Spleen (tissue), 7 donors: ENCODE results near the gene WASL.

Experiments used
- POLR2AphosphoS5 ChIP-seq, 3 donors: sonication (generic); formaldehyde crosslinking; IDR thresholded peaks; one replicate each; pipeline ENCODE4 v1.5.1; 2017; ENCODE audit warnings: antibody characterized with exemption in 3 of 3
- TF ChIP-seq, protein P1 (sequence below), 11 experiments: fragments of 200-600 bp in 7 of 11; fragments of 450-650 bp in 4 of 11; sonication (generic) in 4 of 11; IDR thresholded peaks in 8 of 11; conservative IDR thresholded peaks in 3 of 11; 1 replicate in 7 of 11; 2 replicates in 4 of 11; pipeline versions ENCODE4 v1.4.0 to v1.8.0; 2016 to 2021; ENCODE audit warnings: antibody characterized with exemption in 11 of 11, inconsistent platforms in 4 of 11, mild to moderate bottlenecking in 1 of 11
- donor health status: DM: no; HTN: no; CAD: no; lungs with moderate emphysema.
- donor health status: DM: no; HTN: no; CAD: no.
- donor health status: DM: no; HTN: no; CAD: no.

DNA sequence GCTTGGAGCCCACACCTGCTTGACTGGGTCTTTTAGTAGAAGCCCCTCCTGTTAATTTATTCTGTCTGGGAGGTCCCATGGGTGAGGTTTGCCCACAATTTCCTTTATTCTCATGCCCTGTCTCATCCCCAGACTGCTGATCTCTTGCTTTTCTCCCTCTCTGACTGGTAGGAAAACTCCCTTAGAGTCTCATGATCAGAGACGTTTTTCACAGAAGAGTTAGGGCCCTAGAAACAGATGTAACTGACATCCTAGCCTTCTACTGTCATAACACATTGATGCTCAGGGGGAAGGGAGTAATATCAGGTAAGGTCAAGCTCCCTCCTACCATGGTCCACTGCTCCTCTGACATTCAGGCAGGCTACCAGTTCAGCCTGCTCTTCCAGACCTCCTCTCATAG lies 43.7 kb upstream of the WASL start:
- TF ChIP-seq, protein P1, sequence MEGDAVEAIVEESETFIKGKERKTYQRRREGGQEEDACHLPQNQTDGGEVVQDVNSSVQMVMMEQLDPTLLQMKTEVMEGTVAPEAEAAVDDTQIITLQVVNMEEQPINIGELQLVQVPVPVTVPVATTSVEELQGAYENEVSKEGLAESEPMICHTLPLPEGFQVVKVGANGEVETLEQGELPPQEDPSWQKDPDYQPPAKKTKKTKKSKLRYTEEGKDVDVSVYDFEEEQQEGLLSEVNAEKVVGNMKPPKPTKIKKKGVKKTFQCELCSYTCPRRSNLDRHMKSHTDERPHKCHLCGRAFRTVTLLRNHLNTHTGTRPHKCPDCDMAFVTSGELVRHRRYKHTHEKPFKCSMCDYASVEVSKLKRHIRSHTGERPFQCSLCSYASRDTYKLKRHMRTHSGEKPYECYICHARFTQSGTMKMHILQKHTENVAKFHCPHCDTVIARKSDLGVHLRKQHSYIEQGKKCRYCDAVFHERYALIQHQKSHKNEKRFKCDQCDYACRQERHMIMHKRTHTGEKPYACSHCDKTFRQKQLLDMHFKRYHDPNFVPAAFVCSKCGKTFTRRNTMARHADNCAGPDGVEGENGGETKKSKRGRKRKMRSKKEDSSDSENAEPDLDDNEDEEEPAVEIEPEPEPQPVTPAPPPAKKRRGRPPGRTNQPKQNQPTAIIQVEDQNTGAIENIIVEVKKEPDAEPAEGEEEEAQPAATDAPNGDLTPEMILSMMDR (IDR thresholded peaks at IDR 0.05 in 8 of 11, conservative IDR thresholded peaks at IDR 0.05 in 3 of 11) = no peak
- no peak for TF ChIP-seq POLR2AphosphoS5 (IDR thresholded peaks at IDR 0.05)
